HL-60 (cell line): Measurements from ENCODE around the gene METAP2.

Experiments
- CTCF ChIP-seq: IDR thresholded peaks from one replicate; pipeline ENCODE4 v1.5.1; 2011; ENCODE audit warnings: low read length, control low read depth, inconsistent platforms; ENCODE audit not compliant: insufficient read depth
- GABPA ChIP-seq: IDR thresholded peaks from 2 replicates; pipeline ENCODE4 v1.6.1; 2012; ENCODE audit warnings: low read depth
- POLR2AphosphoS5 ChIP-seq: IDR thresholded peaks from 2 replicates; pipeline ENCODE4 v1.6.1; 2012; ENCODE audit warnings: low read depth
- REST ChIP-seq: IDR thresholded peaks from 2 replicates; pipeline ENCODE4 v1.6.1; 2012; ENCODE audit warnings: low read depth; ENCODE audit not compliant: insufficient replicate concordance

GRCh38 chr12:95548056-95548538 lies 74.1 kb downstream of the METAP2 start:
- TF ChIP-seq CTCF, result no peak
- TF ChIP-seq POLR2AphosphoS5, result no peak
- TF ChIP-seq REST, result no peak
- TF ChIP-seq GABPA, result no peak
